ENCODE results near the gene ERC1. TPM values are rescaled to one million over a fixed set of nuclear protein-coding genes. Genes with fewer than 3 reads are reported as not detected.

Gene ERC1
- total and polyA plus RNA-seq, 2 of the 4 experiments (the other 2 are of a cell fraction): 11.6 to 25.6 TPM

- Histone ChIP-seq H4K8ac (ENCODE audit: low read depth in 2 of 2, low read length in 2 of 2) (no peak overlapping the region), H3K79me1 (ENCODE audit: low read depth in 1 of 2, low read length in 2 of 2) (peaks cover 22 to 93% of the 10 kb centered on the region in 2 experiments; a peak in 3 of 4 replicates), H4K5ac (ENCODE audit: low read depth, low read length) (no peak overlapping the region), H2BK120ac (ENCODE audit: low read depth, low read length) (no peak overlapping the region), H4K91ac (ENCODE audit: insufficient read depth, low read depth, low read length) (no peak overlapping the region), H2AFZ (replicated peaks; ENCODE audit: low read length, poor library complexity) (no peak overlapping the region), H3K27me3 (ENCODE audit: control insufficient read depth, insufficient read depth, low read length) (no peaks in the 10 kb centered on the region), H3K4me1 (ENCODE audit: control insufficient read depth, insufficient read depth, low read length) (peaks cover 21% of the 10 kb centered on the region), H3K4me2 (ENCODE audit: low read depth, low read length) (no peak overlapping the region), H3K18ac (ENCODE audit: low read depth, low read length) (no peak overlapping the region), H3K9me1 (ENCODE audit: insufficient read depth, low read length) (peaks cover 38% of the 10 kb centered on the region), H3K4me3 (ENCODE audit: insufficient read depth, low read depth, low read length) (no peak overlapping the region), H2AK5ac (ENCODE audit: low read depth, low read length) (no peak overlapping the region), H2BK5ac (ENCODE audit: low read depth, low read length, poor library complexity, severe bottlenecking) (no peak overlapping the region), H3K23ac (ENCODE audit: low read depth, low read length) (no peak overlapping the region), H2AK9ac (replicated peaks; ENCODE audit: low read depth, low read length, poor library complexity) (no peak overlapping the region), H3K56ac (ENCODE audit: extremely low read depth, insufficient read depth, low read length) (no peak overlapping the region), H2BK15ac (ENCODE audit: low read depth, low read length) (no peak overlapping the region), H2BK20ac (ENCODE audit: low read depth, low read length) (no peak overlapping the region), H3K14ac (replicated peaks; ENCODE audit: low read depth, low read length) (no peak overlapping the region), H3K9ac (ENCODE audit: low read depth, low read length) (no peak overlapping the region), H3K9me3 (ENCODE audit: control insufficient read depth, insufficient read depth, low read length) (no peaks in the 10 kb centered on the region), H3K4ac (ENCODE audit: low read depth, low read length) (no peak overlapping the region), H3K36me3 (ENCODE audit: control insufficient read depth, insufficient read depth, low read length) (no peaks in the 10 kb centered on the region), H3K27ac (ENCODE audit: insufficient read depth, low read length) (no peak overlapping the region), H4K20me1 (ENCODE audit: insufficient read depth, low read length) (peaks cover 86% of the 10 kb centered on the region)
- TF ChIP-seq POLR2A (IDR thresholded peaks at IDR 0.05; ENCODE audit: low read depth, low read length) (no peak), RAD21 (IDR thresholded peaks at IDR 0.05; ENCODE audit: low read length) (no peak), BHLHE40 (IDR thresholded peaks at IDR 0.05; ENCODE audit: low read depth, low read length) (no peak), MXI1 (IDR thresholded peaks at IDR 0.05; ENCODE audit: borderline replicate concordance, low read depth, low read length) (no peak), MAFK (IDR thresholded peaks at IDR 0.05; ENCODE audit: low read depth, low read length) (no peak), CEBPB (IDR thresholded peaks at IDR 0.05; ENCODE audit: low read depth, low read length) (no peak), MAZ (IDR thresholded peaks at IDR 0.05; ENCODE audit: borderline replicate concordance, low read depth, low read length) (no peak), CTCF (conservative IDR thresholded peaks at IDR 0.05; ENCODE audit: low read depth, low read length) (no peak), FOS (IDR thresholded peaks at IDR 0.05; ENCODE audit: low read depth, low read length) (no peak), CHD1 (IDR thresholded peaks at IDR 0.05; ENCODE audit: low read depth, low read length) (no peak), NFE2L2 (IDR thresholded peaks at IDR 0.05; ENCODE audit: low read depth, low read length) (no peak), RCOR1 (IDR thresholded peaks at IDR 0.05; ENCODE audit: insufficient replicate concordance, low read length) (no peak), SMC3 (IDR thresholded peaks at IDR 0.05; ENCODE audit: low read depth, low read length) (no peak), RFX5 (IDR thresholded peaks at IDR 0.05; ENCODE audit: low read depth, low read length) (no peak)
- TF ChIP-seq, protein P1, sequence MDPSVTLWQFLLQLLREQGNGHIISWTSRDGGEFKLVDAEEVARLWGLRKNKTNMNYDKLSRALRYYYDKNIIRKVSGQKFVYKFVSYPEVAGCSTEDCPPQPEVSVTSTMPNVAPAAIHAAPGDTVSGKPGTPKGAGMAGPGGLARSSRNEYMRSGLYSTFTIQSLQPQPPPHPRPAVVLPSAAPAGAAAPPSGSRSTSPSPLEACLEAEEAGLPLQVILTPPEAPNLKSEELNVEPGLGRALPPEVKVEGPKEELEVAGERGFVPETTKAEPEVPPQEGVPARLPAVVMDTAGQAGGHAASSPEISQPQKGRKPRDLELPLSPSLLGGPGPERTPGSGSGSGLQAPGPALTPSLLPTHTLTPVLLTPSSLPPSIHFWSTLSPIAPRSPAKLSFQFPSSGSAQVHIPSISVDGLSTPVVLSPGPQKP (IDR thresholded peaks at IDR 0.05; ENCODE audit: borderline replicate concordance, low read depth, low read length): no peak
- TF ChIP-seq, protein P2, sequence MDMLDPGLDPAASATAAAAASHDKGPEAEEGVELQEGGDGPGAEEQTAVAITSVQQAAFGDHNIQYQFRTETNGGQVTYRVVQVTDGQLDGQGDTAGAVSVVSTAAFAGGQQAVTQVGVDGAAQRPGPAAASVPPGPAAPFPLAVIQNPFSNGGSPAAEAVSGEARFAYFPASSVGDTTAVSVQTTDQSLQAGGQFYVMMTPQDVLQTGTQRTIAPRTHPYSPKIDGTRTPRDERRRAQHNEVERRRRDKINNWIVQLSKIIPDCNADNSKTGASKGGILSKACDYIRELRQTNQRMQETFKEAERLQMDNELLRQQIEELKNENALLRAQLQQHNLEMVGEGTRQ (IDR thresholded peaks at IDR 0.05; ENCODE audit: low read depth, low read length): no peak
- dilution Hi-C loops (cut with HindIII; ENCODE audit: low sequenced_read_pairs, unreplicated experiment): no loop called here
- WGBS, 2 experiments (ENCODE audit: extremely low coverage in 2 of 2, insufficient read length in 1 of 2): 83% methylated on average over 4 of the region's 11 CpGs; no CpG with 5 or more reads in 1 of the 2 experiments
- no peak for ATAC-seq (ENCODE audit: low read depth)
- BruUV-seq (replicated peaks): no TSS peak
- DNase-seq: no peak
- POLR2A ChIA-PET (ENCODE audit: unreplicated experiment): no interaction called here
- CTCF ChIA-PET: no interaction called here
- in situ Hi-C loops (cut with MboI; ENCODE audit: low sequenced_read_pairs): no loop called here
- intact Hi-C loops (cut with micrococcal nuclease): no loop called here
These were observed 548.1 kb downstream of the ERC1 start for GRCh38 chr12:1539135-1539534.
